A204.1 (cell line): ENCODE results near the gene AARS2.
"Not testable (repeated sequence)": the region's sequence is repeated elsewhere in the genome, so short reads cannot be mapped to it uniquely, and the experiment has no call there.

Experiments
- FAIRE-seq: peaks from 2 replicates; lab custom pipeline; 2012; peaks lifted over from hg19 to GRCh38; lab: Jason Lieb, UNC

AARS2 gene

DNA sequence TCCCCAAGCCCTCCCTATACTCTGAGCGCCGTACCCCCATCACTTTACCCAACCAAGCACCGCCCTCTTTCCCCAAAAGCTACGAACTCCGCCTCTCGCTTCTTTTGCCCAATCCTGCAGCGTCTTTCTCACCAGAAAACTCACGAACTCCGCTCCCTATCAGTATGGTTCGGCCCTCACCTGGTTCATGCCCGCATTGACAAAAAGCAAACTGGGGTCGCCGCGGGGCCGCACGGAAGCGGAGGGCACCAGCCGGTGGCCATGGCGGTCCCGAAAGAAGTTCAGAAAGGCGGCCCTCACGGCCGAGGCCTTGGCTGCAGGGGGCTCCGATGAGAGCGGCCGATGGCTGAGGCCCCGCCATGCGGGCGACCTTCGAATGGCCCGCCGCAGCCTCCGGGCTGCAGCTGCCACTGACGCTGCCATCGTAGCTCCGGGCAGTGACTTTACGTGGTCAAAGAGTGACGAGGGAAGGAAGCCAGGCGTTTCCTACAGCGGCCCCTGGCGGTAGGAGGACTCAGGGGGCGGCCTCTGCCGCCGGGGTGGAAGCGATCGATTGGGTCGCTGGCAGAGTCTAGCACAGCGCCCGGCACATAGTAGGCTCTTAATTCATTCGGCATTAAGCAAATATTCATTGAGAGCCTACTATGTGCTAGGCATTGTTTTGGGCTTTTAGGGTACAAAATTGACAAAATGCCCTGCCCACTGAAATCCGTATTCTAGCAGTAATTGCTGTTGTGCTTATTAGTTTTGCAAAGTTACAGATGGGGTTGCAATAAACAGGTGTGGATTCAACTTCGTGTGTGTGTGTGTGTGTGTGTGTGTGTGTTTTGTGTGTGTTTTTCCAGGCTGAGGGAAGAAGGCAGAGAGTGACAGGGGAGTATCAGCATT is at the start of gene AARS2:
Gene AARS2 (minus strand): TSS at position 447 of the 888 bp plus-strand sequence. CDS start 24 bp downstream, at position 423.
- no peak for FAIRE-seq

- no peak for FAIRE-seq
Measured at GRCh38 chr6:44361947-44362346, 48.8 kb upstream of the AARS2 start.

DNA sequence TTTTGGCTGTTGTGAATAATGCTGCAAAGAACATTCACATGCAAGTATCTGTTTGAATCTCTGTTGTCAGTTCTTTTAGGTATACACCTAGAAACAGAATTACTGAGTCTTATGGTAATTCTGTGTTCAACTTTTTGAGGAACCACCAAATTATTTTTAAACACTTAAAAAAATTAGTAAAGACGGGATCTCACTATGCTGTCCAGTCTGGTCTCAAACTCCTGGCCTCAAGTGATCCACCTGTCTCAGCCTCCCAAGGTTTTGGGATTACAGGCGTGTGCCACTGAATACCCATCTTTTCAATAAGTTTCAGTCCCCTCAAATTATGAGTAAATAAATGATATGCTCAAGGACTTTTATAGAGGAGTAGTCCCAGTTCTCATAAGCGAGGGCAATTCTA is 46.8 kb upstream of the AARS2 start:
- no peak for FAIRE-seq

- FAIRE-seq, result no peak
Measured at GRCh38 chr6:44356487-44356886, 43.3 kb upstream of the AARS2 start.

DNA sequence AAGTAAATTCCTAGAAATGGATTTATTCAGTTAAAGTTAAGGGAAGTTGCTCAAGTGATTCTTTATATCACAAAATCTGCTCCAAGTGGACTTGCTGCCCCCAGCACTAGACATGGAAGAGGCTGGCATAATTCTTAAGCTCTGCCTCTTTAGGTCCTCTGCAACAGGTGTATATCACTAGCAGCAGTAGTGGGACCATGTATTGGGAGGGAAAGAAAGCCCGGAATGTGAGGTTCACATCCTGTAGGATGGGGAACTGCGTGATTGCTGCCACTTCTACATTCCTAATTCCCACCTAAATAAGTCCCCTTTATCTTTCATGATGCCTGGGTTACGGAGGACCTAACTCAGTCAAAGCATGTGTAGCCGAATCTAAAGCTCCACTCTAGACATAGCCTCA is 42.5 kb upstream of the AARS2 start:
- no peak for FAIRE-seq

DNA sequence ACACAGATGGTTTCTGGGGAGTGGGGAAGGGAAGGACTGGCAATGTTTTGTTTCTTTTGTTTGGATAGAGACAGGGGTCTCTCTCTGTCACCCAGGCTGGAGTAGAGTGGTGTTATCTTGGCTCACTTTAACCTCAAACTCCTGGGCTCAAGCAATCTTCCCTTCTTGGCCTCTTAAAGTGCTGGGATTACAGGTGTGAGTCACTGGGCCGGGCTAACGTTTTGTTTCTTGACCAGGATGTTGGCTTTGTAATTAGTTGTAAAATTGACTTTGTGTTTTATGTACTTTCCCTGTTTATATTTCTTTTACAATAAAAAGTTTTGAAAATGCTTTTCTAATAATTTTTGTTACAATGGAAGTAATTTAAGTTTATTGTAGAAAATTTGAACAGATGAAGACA is 40.2 kb upstream of the AARS2 start:
- no peak for FAIRE-seq

GRCh38 chr6:44352259-44352658 is 39.1 kb upstream of the AARS2 start:
- FAIRE-seq, result no peak

GRCh38 chr6:44350650-44350994 is 37.5 kb upstream of the AARS2 start:
- not testable (repeated sequence) for FAIRE-seq

DNA sequence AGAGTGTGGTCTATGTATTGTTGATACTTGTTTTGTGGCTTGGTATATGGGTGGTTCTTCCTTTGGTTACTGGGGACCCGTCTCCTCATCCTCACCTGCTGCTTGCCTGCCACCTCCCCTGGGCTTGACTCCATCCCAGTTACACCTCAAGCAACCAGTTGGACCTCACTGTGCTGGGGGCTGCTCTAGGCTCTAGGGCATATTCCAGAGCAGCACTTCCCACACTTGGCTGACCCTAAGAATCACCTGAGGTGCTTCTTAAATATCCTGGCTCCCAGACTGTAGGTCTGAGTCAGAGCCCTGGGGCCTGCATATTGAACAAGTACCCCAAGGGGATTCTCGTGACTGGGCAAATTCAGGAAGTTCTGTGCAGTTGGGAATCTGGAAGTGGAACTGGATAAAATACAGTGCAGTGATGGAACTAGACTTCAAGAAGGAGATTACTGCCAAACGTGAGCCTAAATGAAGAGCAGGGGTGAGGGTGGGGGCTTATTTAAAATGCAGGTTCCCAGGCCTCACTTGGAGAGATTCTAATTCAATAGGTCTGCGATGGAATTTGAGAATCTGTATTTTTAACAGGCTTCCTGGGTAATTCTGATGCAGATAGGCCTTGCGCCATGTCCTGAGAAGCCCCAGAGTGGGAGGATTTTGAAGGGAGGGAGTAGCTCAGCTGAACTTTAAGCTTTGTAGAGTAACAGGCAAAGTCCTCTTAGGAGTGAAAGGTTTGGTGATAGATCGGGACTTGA is 36.9 kb upstream of the AARS2 start:
- no peak for FAIRE-seq

- not testable (repeated sequence) for FAIRE-seq
Measured at GRCh38 chr6:44346818-44347217, 33.7 kb upstream of the AARS2 start.

DNA sequence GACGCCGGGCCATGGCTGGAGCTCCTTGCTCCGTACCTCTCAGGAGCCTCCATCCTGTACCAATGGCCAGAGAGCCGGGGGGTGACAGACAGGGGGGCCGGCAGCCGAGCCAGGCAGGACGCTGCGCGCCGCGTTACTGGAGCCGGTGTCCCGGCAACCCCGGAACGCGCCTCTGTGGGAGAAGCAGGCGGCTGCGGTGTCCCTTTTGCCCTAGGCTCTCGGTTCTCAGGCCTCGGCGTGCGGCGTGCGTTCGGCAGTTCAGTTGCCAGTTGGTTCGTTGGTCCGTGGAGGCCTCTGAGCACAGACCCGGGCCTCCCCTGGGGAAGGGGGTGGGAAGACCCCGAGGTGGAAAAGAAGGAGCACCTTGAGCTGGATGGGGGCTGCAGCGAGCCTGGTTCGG is 29.3 kb upstream of the AARS2 start, which contains the start of gene SPATS1:
Gene SPATS1 (plus strand): TSS at position 162 of the 400 bp plus-strand sequence. CDS start 446 bp downstream, outside the sequence.
- no peak for FAIRE-seq

DNA sequence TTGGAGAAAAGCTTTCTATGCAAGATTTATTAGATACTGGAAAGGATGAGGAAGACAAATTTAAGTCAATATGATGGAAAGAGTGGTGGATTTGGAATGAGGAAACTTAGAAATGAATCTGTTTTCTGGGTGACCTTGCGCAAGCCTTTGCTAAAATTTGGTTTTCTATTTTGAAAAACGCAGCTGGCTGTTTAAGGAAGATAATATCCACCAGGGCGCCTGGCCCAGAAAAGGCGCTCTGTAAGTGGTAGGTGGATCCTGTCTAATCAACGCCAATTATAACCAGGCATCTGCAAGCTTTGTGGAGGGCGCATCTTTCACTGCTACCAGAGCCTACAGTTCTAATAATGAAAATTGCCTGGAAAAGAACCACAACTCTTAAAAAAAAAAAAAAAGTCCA is 28.9 kb upstream of the AARS2 start:
- FAIRE-seq, result no peak

DNA sequence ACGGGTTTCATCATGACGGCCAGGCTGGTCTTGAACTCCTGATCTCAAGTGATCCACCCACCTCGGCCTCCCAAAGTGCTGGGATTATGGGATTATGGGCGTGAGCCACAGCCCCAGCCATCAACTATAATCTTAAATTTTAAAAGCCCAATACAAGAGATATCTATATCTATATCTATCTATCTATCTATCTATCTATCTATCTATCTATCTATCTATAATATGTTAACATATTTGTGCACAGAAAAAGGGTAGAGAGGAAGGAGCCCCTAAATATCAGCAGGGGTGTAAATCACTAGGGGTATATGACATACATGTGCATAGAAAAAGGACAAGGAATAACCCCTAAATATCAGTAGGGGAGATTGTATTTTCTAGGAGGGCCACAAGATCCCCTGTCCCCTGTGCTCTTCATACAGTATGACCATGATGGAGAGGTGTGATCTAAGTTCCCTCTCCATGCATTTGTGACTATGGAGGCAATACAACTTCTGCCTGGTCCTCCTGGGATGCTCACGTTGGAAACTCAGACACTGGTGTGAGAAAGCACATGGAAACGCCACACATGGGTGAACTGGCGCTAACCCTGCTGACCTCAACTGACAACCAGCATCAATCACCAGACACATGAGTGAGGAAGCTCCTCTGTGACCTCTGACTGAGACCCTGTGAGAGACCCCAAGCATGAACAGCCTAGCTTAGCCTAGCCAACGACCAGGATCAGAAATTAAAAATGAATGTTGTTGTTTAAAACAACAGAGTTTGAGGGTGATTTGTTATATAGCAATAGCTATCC is 28.1 kb upstream of the AARS2 start:
- FAIRE-seq, result no peak

GRCh38 chr6:44339763-44340625 is 26.8 kb upstream of the AARS2 start:
- no peak for FAIRE-seq

DNA sequence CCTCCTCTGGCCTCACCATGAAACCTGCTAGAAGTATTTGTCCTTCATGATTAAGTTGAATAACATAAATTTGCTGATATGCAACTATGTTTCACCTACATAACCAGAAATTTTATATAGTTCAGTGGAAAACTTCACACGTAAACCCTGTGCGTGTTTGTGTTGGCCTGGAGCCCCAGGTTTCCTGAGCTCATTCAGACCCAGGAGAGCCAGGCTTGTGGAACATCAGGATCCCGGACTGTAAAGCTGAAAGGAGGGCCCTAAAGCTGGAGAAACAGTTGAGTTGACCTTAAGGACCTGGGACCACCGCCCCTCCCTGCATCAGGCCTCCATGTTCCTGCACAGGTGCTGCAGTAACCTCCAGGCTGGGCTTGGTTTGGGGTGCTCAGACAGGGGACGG is 26.2 kb upstream of the AARS2 start:
- no peak for FAIRE-seq

GRCh38 chr6:44338228-44339122 is 25.3 kb upstream of the AARS2 start:
- FAIRE-seq, result peak; percentile 37

- FAIRE-seq, result no peak
Measured at GRCh38 chr6:44335631-44336030, 22.5 kb upstream of the AARS2 start.

DNA sequence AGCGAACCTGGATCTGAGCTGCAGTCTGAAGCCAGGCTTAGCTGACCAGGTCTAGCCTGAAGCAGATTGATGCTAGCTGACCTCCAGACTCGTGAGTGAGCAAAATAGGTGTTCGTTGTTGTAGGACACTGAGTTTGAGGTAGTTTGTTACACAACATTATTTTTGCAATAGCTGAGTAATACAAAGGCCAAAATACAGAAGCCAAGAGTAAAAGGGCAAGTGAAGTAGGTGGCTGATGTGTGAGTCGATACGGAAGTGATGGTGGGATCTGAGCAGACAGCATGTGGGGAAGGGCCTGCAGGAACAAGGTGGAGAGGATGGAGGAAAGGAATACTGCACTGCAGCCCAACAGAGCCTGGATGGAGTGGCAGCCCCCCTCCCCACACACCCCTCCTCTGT is 20.8 kb upstream of the AARS2 start:
- FAIRE-seq, result no peak

- no peak for FAIRE-seq
Measured at GRCh38 chr6:44333273-44333919, 20.2 kb upstream of the AARS2 start.

- no peak for FAIRE-seq
Measured at GRCh38 chr6:44332585-44332984, 19.4 kb upstream of the AARS2 start.
